BLaER1 (cell line): ENCODE results near the gene POLR3H.

ENCODE experiments used
- H3K27ac ChIP-seq: shearing (Covaris generic); formaldehyde crosslinking; 2 replicates; pipeline ENCODE4 v1.8.1; 2022
- H3K27me3 ChIP-seq: shearing (Covaris generic); formaldehyde crosslinking; 2 replicates; pipeline ENCODE4 v1.8.1; 2022
- H3K36me3 ChIP-seq: shearing (Covaris generic); formaldehyde crosslinking; 2 replicates; pipeline ENCODE4 v1.8.1; 2022
- H3K4me1 ChIP-seq: shearing (Covaris generic); formaldehyde crosslinking; 2 replicates; pipeline ENCODE4 v1.8.1; 2022
- H3K4me2 ChIP-seq: shearing (Covaris generic); formaldehyde crosslinking; 2 replicates; pipeline ENCODE4 v1.8.1; 2022
- H3K4me3 ChIP-seq: shearing (Covaris generic); formaldehyde crosslinking; 2 replicates; pipeline ENCODE4 v1.8.1; 2022
- H3K9ac ChIP-seq: shearing (Covaris generic); formaldehyde crosslinking; 2 replicates; pipeline ENCODE4 v1.8.1; 2022
- H3K9me3 ChIP-seq: shearing (Covaris generic); formaldehyde crosslinking; 2 replicates; pipeline ENCODE4 v1.8.1; 2022
- H4K20me1 ChIP-seq: shearing (Covaris generic); formaldehyde crosslinking; 2 replicates; pipeline ENCODE4 v1.8.1; 2022
- Cebpa-rat ChIP-seq: shearing (Covaris generic); IDR thresholded peaks from 2 replicates; pipeline ENCODE4 v1.8.1; 2022

POLR3H gene

GRCh38 chr22:41480397-41480735 lies 63.9 kb downstream of the POLR3H start:
- peak overlapping the region; percentile 90 for H3K4me2 ChIP-seq

GRCh38 chr22:41479671-41480396 lies 64.4 kb downstream of the POLR3H start:
- H3K9ac ChIP-seq, result peak overlapping the region; percentile 64
- peaks cover 64% of the 10 kb centered on the region for H4K20me1 ChIP-seq
- TF ChIP-seq Cebpa-rat, result no peak
- H3K4me3 ChIP-seq, result peak overlapping the region; percentile 36
- H3K4me2 ChIP-seq, result peak overlapping the region; percentile 90
- H3K36me3 ChIP-seq, result peaks cover 11% of the 10 kb centered on the region
- H3K27ac ChIP-seq, result peak overlapping the region; percentile 73
- H3K9me3 ChIP-seq, result peaks cover 12% of the 10 kb centered on the region; the same call in 1 of the 2 replicates
- no peaks in the 10 kb centered on the region for H3K27me3 ChIP-seq
- H3K4me1 ChIP-seq, result peaks cover 77% of the 10 kb centered on the region

More at GRCh38 chr22:41480397-41480735, 63.9 kb downstream of the POLR3H start:
- no peak for TF ChIP-seq Cebpa-rat
- Histone ChIP-seq H3K36me3 (peaks cover 7% of the 10 kb centered on the region), H3K9ac (peak overlapping the region; percentile 64; the same call in 1 of the 2 replicates), H3K4me1 (peaks cover 82% of the 10 kb centered on the region), H3K4me3 (no peak overlapping the region), H3K27ac (peak overlapping the region; percentile 73), H3K9me3 (peaks cover 12% of the 10 kb centered on the region; the same call in 1 of the 2 replicates), H4K20me1 (peaks cover 67% of the 10 kb centered on the region), H3K27me3 (no peaks in the 10 kb centered on the region)

GRCh38 chr22:41478891-41479521 lies 65.3 kb downstream of the POLR3H start:
- Histone ChIP-seq H3K9ac (peak overlapping the region; percentile 64), H3K4me3 (peak overlapping the region; percentile 36), H4K20me1 (peaks cover 55% of the 10 kb centered on the region), H3K27ac (peak overlapping the region; percentile 73), H3K4me1 (peaks cover 69% of the 10 kb centered on the region), H3K4me2 (peak overlapping the region; percentile 90), H3K9me3 (peaks cover 12% of the 10 kb centered on the region; the same call in 1 of the 2 replicates), H3K36me3 (peaks cover 11% of the 10 kb centered on the region), H3K27me3 (no peaks in the 10 kb centered on the region)
- TF ChIP-seq Cebpa-rat, result peak; percentile 94

GRCh38 chr22:41478473-41478872 lies 65.8 kb downstream of the POLR3H start:
- peaks cover 50% of the 10 kb centered on the region for H4K20me1 ChIP-seq
- no peak for TF ChIP-seq Cebpa-rat
- H3K9ac ChIP-seq, result peak overlapping the region; percentile 64; the same call in 1 of the 2 replicates
- no peaks in the 10 kb centered on the region for H3K27me3 ChIP-seq
- peak overlapping the region; percentile 73 for H3K27ac ChIP-seq
- H3K36me3 ChIP-seq, result peaks cover 15% of the 10 kb centered on the region
- peak overlapping the region; percentile 90 for H3K4me2 ChIP-seq
- H3K4me1 ChIP-seq, result peaks cover 63% of the 10 kb centered on the region
- H3K9me3 ChIP-seq, result peaks cover 12% of the 10 kb centered on the region; the same call in 1 of the 2 replicates
- H3K4me3 ChIP-seq, result peak overlapping the region; percentile 36
